Fibroblast of pulmonary artery (primary cell): Measurements from ENCODE around the gene CMC2.
A peak's percentile ranks its signal among the peaks of the same experiment; 100 is the strongest.

Experiments
- DNase-seq: peaks from one replicate; pipeline ENCODE4 v3.0.0-alpha.2; 2010; ENCODE audit warnings: low read depth
- H3K4me3 ChIP-seq: replicated peaks from 2 replicates; pipeline ENCODE4 v1.5.1; 2011; ENCODE audit warnings: low read depth, mild to moderate bottlenecking, control low read depth, low read length, moderate library complexity
- TF ChIP-seq, protein P1 (sequence below): IDR thresholded peaks from 2 replicates; pipeline ENCODE4 v1.5.1; 2011; ENCODE audit warnings: mild to moderate bottlenecking, control low read depth, low read length, inconsistent platforms; ENCODE audit errors: missing control alignments

Gene CMC2

DNA sequence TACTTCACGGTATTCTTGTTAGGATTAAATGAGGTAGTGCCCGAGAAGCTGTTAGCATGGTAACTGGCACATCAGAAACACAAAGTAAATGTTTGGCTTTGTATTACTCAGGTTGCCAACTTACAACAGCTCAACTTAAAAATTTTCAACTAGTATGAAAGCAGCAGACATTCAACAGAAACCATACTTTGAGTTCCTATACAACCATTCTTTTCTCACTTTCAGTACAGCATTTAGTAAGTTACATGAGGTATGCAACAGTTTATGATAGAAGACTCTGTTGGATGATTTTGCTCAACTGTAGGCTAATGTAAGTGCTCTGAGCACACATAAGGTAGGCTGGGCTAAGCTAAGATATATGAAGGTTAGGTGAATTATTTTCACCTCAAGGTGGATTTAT is 8.0 kb upstream of the CMC2 start:
- DNase-seq: no peak
- H3K4me3 ChIP-seq: no peak overlapping the region
- TF ChIP-seq, protein P1, sequence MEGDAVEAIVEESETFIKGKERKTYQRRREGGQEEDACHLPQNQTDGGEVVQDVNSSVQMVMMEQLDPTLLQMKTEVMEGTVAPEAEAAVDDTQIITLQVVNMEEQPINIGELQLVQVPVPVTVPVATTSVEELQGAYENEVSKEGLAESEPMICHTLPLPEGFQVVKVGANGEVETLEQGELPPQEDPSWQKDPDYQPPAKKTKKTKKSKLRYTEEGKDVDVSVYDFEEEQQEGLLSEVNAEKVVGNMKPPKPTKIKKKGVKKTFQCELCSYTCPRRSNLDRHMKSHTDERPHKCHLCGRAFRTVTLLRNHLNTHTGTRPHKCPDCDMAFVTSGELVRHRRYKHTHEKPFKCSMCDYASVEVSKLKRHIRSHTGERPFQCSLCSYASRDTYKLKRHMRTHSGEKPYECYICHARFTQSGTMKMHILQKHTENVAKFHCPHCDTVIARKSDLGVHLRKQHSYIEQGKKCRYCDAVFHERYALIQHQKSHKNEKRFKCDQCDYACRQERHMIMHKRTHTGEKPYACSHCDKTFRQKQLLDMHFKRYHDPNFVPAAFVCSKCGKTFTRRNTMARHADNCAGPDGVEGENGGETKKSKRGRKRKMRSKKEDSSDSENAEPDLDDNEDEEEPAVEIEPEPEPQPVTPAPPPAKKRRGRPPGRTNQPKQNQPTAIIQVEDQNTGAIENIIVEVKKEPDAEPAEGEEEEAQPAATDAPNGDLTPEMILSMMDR: no peak

DNA sequence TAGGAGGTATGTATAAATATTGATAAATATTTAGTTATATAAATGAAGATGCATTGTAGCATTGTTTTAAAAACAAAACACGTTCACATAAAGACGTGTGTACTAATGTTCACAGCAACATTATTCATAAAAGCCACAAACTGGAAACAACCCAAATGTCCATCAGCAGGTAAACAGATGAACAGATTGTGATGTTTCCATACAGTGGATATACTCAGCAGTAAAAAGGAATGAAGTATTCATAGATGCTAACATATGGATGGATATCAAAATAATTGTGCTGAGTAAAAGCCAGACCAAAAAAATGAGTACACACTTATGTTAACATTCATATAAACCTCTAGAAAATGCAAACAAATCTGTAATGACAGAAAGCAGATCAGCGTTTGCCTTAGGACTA is 6.3 kb upstream of the CMC2 start:
- TF ChIP-seq, protein P1: no peak
- H3K4me3 ChIP-seq: no peak overlapping the region
- no peak for DNase-seq

DNA sequence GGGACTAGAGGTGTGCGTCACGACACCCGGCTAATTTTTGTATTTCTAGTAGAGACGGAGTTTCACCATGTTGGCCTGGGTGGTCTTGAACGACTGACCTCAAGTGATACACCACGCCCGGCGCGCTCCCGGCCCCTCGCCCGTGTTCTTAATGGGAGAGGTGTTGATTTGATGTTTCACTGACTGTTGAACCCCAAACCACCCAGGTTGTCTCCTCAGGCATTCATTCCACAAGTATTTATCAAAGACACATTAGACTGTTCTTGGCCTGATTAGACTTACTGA is 1.8 kb upstream of the CMC2 start:
- no peak for DNase-seq
- H3K4me3 ChIP-seq: peak overlapping the region; percentile 94
- TF ChIP-seq, protein P1: no peak

DNA sequence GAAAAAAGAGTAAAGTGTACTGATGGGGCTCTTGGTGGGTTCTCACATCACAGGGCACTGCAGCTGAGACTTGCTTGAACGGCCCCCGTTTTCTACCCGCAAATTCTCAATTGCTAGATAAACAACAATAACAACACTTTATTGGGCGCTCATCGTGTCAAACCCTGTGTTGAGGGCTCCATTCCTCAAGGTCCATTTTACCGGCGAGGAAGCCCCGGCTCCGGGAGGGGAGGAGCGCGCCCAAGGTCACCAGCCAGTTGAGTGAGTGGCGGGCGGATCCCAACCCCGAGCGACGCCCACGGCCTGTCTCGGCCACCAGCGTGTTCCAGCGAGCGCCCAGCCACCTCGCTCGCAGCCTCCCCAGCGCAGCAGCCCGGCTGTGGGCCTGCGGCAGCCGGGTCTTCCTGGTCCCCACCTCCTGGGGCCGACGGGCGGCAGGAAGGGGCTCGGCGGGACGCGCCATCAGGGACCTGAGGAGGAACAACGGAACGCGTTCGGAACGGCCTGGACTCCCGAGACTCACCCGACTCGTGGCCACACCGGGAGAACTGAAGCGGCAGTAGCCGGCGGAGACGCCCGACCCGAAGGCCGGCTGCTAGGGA is 373 bp downstream of the CMC2 start:
- DNase-seq: peak; percentile 57

DNA sequence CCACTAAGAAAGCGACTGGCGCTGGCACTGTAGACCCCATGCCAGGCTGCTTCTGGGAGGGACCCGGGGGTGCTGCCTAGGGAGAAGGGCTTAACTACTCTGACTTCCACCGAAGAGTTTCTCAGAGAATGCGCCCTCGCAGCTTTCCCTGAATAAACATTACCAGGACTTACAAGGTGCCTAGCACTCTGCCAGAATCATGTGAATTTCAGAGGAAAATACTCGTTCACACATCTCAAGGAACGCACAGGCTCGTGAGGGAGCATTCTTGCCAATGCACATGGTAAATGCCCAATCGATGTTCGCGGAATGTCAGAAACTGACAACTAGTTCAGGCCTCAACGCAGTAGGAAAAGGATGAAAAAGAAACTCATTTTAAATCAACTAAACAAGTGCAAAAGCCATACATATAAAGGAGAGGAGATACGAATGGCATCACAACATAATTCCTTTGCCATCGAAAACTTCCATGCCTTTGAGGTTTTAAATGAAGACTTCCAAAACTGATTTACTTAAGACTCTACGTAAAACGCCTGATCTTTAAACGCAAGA is 999 bp downstream of the CMC2 start:
- H3K4me3 ChIP-seq: peak overlapping the region; percentile 94
- DNase-seq: peak; percentile 34
- TF ChIP-seq, protein P1: no peak

More for the DNA sequence above, 373 bp downstream of the CMC2 start:
- H3K4me3 ChIP-seq: peak overlapping the region; percentile 94
- TF ChIP-seq, protein P1: no peak

DNA sequence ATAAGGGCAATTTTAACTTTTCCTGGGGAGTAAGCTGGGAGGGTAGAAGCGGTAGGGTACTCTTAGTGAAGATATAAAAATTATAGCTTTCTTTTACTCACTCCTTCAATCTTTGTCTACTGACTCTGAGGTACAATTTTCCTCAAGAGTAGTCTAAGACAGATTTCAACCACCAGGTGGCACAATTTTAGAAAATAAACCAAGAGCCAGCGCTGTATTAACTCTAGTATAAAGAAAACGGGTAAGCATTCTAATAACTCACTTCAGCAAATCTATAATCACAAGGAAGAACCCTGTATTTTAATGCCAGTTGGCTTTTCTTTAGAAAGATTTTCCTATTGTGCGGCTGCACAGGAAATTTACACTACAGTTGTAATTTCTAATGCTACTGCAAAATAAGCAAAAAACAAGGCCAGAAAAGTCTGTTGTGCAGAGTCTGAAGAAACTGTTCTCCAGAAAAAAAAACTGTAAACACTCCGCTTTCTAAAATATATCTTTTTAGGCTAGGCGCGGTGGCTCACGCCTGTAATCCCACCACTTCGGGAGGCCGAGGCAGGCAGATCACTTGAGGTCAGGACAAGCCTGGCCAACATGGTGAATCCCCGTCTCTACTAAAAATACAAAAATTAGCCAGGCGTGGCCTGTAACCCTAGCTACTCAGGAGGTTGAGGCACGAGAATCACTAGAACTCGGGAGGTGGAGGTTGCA is 1.9 kb downstream of the CMC2 start:
- peak; percentile 76 for DNase-seq
- TF ChIP-seq, protein P1: peak; percentile 56

More for the DNA sequence above, 1.9 kb downstream of the CMC2 start:
- peak overlapping the region; percentile 94 for H3K4me3 ChIP-seq
